ENCODE results near the gene TRPV3.

- TF ChIP-seq, protein P1, sequence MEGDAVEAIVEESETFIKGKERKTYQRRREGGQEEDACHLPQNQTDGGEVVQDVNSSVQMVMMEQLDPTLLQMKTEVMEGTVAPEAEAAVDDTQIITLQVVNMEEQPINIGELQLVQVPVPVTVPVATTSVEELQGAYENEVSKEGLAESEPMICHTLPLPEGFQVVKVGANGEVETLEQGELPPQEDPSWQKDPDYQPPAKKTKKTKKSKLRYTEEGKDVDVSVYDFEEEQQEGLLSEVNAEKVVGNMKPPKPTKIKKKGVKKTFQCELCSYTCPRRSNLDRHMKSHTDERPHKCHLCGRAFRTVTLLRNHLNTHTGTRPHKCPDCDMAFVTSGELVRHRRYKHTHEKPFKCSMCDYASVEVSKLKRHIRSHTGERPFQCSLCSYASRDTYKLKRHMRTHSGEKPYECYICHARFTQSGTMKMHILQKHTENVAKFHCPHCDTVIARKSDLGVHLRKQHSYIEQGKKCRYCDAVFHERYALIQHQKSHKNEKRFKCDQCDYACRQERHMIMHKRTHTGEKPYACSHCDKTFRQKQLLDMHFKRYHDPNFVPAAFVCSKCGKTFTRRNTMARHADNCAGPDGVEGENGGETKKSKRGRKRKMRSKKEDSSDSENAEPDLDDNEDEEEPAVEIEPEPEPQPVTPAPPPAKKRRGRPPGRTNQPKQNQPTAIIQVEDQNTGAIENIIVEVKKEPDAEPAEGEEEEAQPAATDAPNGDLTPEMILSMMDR (IDR thresholded peaks at IDR 0.05; ENCODE audit: low read depth, low read length) = no peak
- TF ChIP-seq EZH2phosphoT487 (IDR thresholded peaks at IDR 0.05; ENCODE audit: low read depth) = no peak
These were observed 35.8 kb upstream of the TRPV3 start for GRCh38 chr17:3593384-3593783.

Data from OCI-LY3 (cell line).